ENCODE results near the gene DLG1. TPM values are rescaled to one million over a fixed set of nuclear protein-coding genes. Genes with fewer than 3 reads are reported as not detected.

DLG1 gene
- total RNA-seq, 1 experiment from 2014 or later, result 89.8 TPM

DNA sequence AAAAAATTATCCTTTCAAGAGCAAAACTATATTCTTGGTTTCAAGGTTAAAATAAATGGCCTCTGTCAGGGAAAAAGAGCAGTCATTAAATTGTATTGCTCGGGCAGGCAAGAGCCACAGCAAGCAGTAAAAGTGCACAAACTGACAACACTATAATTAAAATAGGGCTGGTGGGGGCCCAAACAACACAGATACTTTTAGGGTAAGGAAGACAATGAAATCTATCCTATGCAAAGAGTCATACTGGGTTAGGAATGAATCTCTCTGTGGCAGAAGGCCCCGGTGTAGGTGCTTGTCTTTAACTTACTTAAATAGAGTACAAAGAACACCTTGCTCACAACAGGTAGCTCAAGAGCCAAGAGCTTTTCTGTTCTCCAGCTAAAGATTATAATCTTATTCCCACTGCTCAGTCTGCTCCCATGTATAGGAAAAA lies 94.7 kb downstream of the DLG1 start:
- Histone ChIP-seq H3K9me3 (ENCODE audit: control insufficient read depth in 1 of 2, insufficient read depth in 1 of 2, low read depth in 1 of 2, low read length in 2 of 2) (no peaks in the 10 kb centered on the region), H3K4me1 (ENCODE audit: control insufficient read depth in 1 of 2, insufficient read depth in 2 of 2, low read length in 2 of 2) (no peaks in the 10 kb centered on the region), H3K36me3 (ENCODE audit: control insufficient read depth in 1 of 2, insufficient read depth in 2 of 2, low read length in 2 of 2) (no peaks in the 10 kb centered on the region), H3K4me2 (ENCODE audit: low read length) (no peak overlapping the region), H4K20me1 (ENCODE audit: insufficient read depth) (peaks cover 29% of the 10 kb centered on the region; the same call in 1 of the 2 replicates), H3K9me2 (ENCODE audit: insufficient read depth) (no peaks in the 10 kb centered on the region), H3K27ac (ENCODE audit: low read depth, low read length) (no peak overlapping the region), H2AFZ (ENCODE audit: low read depth, low read length, poor library complexity, severe bottlenecking) (no peak overlapping the region), H3K79me2 (ENCODE audit: insufficient read depth, low read length) (peaks cover 99% of the 10 kb centered on the region), H3K9ac (ENCODE audit: low read length) (no peak overlapping the region), H3K27me3 (ENCODE audit: insufficient read depth, low read length) (no peaks in the 10 kb centered on the region), H3K4me3 (replicated peaks in 1 of 2; ENCODE audit: low read depth in 1 of 2, low read length in 2 of 2) (no peak overlapping the region)
- ATAC-seq (no peak), DNase-seq (ENCODE audit: low read depth, low spot score) (no peak)
- intact Hi-C loops (cut with micrococcal nuclease), result no loop called here
- CTCF ChIA-PET, result interaction anchor here (1.3 kb wide), 1 partner anchor 396 kb away, joined by 3 read pairs; no protein-coding TSS in a partner anchor
- TF ChIP-seq RAD21 (IDR thresholded peaks at IDR 0.05; ENCODE audit: low read depth) (no peak), FOSL1 (IDR thresholded peaks at IDR 0.05; ENCODE audit: low read depth) (no peak), TCF7L2 (IDR thresholded peaks at IDR 0.05; ENCODE audit: borderline replicate concordance, extremely low read depth, insufficient read depth, insufficient read length) (no peak), SP1 (IDR thresholded peaks at IDR 0.05; ENCODE audit: low read depth) (no peak), CBX3 (IDR thresholded peaks at IDR 0.05; ENCODE audit: low read depth) (no peak), SIN3A (IDR thresholded peaks at IDR 0.05; ENCODE audit: low read depth) (no peak), ZNF274 (IDR thresholded peaks at IDR 0.05; ENCODE audit: low read depth, low read length) (no peak), CEBPB (IDR thresholded peaks at IDR 0.05; ENCODE audit: low read depth) (no peak), POLR2A (IDR thresholded peaks at IDR 0.05; ENCODE audit: borderline replicate concordance, extremely low read depth, insufficient read depth, insufficient read length) (no peak), EZH2 (IDR thresholded peaks at IDR 0.05) (no peak), ZFX (IDR thresholded peaks at IDR 0.05) (no peak), POLR2AphosphoS5 (IDR thresholded peaks at IDR 0.05; ENCODE audit: low read depth, low read length) (no peak), JUND (IDR thresholded peaks at IDR 0.05) (no peak), ELF1 (IDR thresholded peaks at IDR 0.05; ENCODE audit: borderline replicate concordance, low read depth) (no peak), YY1 (IDR thresholded peaks at IDR 0.05; ENCODE audit: extremely low read depth, insufficient replicate concordance, low read depth, low read length) (no peak)
- TF ChIP-seq, protein P1, sequence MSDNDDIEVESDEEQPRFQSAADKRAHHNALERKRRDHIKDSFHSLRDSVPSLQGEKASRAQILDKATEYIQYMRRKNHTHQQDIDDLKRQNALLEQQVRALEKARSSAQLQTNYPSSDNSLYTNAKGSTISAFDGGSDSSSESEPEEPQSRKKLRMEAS (IDR thresholded peaks at IDR 0.05), result no peak
- TF ChIP-seq, protein P2, sequence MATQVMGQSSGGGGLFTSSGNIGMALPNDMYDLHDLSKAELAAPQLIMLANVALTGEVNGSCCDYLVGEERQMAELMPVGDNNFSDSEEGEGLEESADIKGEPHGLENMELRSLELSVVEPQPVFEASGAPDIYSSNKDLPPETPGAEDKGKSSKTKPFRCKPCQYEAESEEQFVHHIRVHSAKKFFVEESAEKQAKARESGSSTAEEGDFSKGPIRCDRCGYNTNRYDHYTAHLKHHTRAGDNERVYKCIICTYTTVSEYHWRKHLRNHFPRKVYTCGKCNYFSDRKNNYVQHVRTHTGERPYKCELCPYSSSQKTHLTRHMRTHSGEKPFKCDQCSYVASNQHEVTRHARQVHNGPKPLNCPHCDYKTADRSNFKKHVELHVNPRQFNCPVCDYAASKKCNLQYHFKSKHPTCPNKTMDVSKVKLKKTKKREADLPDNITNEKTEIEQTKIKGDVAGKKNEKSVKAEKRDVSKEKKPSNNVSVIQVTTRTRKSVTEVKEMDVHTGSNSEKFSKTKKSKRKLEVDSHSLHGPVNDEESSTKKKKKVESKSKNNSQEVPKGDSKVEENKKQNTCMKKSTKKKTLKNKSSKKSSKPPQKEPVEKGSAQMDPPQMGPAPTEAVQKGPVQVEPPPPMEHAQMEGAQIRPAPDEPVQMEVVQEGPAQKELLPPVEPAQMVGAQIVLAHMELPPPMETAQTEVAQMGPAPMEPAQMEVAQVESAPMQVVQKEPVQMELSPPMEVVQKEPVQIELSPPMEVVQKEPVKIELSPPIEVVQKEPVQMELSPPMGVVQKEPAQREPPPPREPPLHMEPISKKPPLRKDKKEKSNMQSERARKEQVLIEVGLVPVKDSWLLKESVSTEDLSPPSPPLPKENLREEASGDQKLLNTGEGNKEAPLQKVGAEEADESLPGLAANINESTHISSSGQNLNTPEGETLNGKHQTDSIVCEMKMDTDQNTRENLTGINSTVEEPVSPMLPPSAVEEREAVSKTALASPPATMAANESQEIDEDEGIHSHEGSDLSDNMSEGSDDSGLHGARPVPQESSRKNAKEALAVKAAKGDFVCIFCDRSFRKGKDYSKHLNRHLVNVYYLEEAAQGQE (IDR thresholded peaks at IDR 0.05; ENCODE audit: low read depth), result no peak
- TF ChIP-seq, protein P3, sequence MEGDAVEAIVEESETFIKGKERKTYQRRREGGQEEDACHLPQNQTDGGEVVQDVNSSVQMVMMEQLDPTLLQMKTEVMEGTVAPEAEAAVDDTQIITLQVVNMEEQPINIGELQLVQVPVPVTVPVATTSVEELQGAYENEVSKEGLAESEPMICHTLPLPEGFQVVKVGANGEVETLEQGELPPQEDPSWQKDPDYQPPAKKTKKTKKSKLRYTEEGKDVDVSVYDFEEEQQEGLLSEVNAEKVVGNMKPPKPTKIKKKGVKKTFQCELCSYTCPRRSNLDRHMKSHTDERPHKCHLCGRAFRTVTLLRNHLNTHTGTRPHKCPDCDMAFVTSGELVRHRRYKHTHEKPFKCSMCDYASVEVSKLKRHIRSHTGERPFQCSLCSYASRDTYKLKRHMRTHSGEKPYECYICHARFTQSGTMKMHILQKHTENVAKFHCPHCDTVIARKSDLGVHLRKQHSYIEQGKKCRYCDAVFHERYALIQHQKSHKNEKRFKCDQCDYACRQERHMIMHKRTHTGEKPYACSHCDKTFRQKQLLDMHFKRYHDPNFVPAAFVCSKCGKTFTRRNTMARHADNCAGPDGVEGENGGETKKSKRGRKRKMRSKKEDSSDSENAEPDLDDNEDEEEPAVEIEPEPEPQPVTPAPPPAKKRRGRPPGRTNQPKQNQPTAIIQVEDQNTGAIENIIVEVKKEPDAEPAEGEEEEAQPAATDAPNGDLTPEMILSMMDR (IDR thresholded peaks at IDR 0.05 in 2 of 3, conservative IDR thresholded peaks at IDR 0.05 in 1 of 3; ENCODE audit: borderline replicate concordance in 1 of 3, insufficient read depth in 1 of 3, low read depth in 2 of 3, low read length in 2 of 3), result no peak
- TF ChIP-seq, protein P4, sequence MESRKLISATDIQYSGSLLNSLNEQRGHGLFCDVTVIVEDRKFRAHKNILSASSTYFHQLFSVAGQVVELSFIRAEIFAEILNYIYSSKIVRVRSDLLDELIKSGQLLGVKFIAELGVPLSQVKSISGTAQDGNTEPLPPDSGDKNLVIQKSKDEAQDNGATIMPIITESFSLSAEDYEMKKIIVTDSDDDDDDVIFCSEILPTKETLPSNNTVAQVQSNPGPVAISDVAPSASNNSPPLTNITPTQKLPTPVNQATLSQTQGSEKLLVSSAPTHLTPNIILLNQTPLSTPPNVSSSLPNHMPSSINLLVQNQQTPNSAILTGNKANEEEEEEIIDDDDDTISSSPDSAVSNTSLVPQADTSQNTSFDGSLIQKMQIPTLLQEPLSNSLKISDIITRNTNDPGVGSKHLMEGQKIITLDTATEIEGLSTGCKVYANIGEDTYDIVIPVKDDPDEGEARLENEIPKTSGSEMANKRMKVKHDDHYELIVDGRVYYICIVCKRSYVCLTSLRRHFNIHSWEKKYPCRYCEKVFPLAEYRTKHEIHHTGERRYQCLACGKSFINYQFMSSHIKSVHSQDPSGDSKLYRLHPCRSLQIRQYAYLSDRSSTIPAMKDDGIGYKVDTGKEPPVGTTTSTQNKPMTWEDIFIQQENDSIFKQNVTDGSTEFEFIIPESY (IDR thresholded peaks at IDR 0.05; ENCODE audit: extremely low read depth, insufficient replicate concordance, low read length), result no peak
- no TSS peak for BruUV-seq (replicated peaks)
- POLR2A ChIA-PET, result no interaction called here
- RAD21 ChIA-PET (ENCODE audit: low non-redundant PET in 1 of 2, low total read pairs in 2 of 2, uncharacterized antibody in 2 of 2, unreplicated experiment in 2 of 2), result no interaction called here

All from HCT116 (cell line).